Measurements from ENCODE around the gene NLRC5.

DNA sequence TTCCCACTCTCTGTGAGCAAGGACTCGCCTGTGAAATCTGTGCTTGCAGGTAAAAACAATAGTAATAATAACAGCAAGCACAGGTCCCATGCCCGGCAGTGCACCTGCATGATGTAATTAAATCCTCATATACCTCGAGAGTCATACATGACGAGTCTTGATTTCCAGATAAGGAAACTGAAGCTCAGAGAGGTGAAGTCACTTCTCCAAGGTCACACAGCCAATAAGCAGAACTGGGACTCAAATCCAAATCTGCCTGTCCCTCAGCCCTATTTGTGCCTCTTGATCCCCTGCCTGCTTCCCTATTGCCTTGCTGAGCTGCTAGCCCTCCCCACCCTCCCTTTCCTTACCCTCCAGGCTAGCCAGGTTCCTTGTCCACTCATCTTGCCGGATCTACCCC is 65.0 kb downstream of the NLRC5 start:
- TF ChIP-seq, protein P1, sequence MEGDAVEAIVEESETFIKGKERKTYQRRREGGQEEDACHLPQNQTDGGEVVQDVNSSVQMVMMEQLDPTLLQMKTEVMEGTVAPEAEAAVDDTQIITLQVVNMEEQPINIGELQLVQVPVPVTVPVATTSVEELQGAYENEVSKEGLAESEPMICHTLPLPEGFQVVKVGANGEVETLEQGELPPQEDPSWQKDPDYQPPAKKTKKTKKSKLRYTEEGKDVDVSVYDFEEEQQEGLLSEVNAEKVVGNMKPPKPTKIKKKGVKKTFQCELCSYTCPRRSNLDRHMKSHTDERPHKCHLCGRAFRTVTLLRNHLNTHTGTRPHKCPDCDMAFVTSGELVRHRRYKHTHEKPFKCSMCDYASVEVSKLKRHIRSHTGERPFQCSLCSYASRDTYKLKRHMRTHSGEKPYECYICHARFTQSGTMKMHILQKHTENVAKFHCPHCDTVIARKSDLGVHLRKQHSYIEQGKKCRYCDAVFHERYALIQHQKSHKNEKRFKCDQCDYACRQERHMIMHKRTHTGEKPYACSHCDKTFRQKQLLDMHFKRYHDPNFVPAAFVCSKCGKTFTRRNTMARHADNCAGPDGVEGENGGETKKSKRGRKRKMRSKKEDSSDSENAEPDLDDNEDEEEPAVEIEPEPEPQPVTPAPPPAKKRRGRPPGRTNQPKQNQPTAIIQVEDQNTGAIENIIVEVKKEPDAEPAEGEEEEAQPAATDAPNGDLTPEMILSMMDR (IDR thresholded peaks at IDR 0.05; ENCODE audit: low read length) = no peak
- no peak for TF ChIP-seq EZH2 (optimal IDR thresholded peaks at IDR 0.05; ENCODE audit: low read depth, low read length)
